ENCODE results near the gene S100A2.
"Not testable (repeated sequence)": the region's sequence is repeated elsewhere in the genome, so short reads cannot be mapped to it uniquely, and the experiment has no call there.

GRCh38 chr1:153521808-153522207 lies 43.8 kb downstream of the S100A2 start:
- not testable (repeated sequence) for TF ChIP-seq POLR2A, EP300, CTCF (IDR thresholded peaks at IDR 0.05)
